GM12878 (cell line): ENCODE results near the gene TAS2R4. TPM values are rescaled to one million over a fixed set of nuclear protein-coding genes. Genes with fewer than 3 reads are reported as not detected.

Source experiments
- ATAC-seq: fragments of 200-7000 bp; cut with Tn5 transposase; 3 replicates; pipeline ENCODE4 v1.9.1; 2020; ENCODE audit warnings: mild to moderate bottlenecking, moderate library complexity
- BruUV-seq: library from RNA; stranded (reverse); fragments of 400-500 nt; replicated peaks from 2 replicates; lab custom pipeline; 2021; lab: Mats Ljungman, UMichigan
- CTCF ChIA-PET: fragments of 300-600 bp; sonication (Branson Sonifier 250); formaldehyde crosslinking; extraction: SDS; loops from one replicate; lab custom pipeline; 2021; ENCODE audit warnings: inconsistent platforms; lab: Yijun Ruan, JAX
- POLR2A ChIA-PET: fragments of 350-600 bp; formaldehyde crosslinking; extraction: SDS; loops from one replicate; lab custom pipeline; 2021; ENCODE audit warnings: inconsistent platforms; lab: Charles Lee
- RAD21 ChIA-PET: fragments of 300-600 bp; sonication (Branson Sonifier 250); formaldehyde crosslinking; loops from one replicate; lab custom pipeline; 2023; ENCODE audit warnings: antibody characterized with exemption; ENCODE audit not compliant: unreplicated experiment; lab: Charles Lee
- SMC1A ChIA-PET: fragments of 300-600 bp; sonication (Branson Sonifier 250); formaldehyde crosslinking; loops from one replicate; lab custom pipeline; 2023; ENCODE audit not compliant: unreplicated experiment, uncharacterized antibody; lab: Charles Lee
- DNase-seq: peaks from one replicate; pipeline ENCODE4 v3.0.0-alpha.2; 2011; ENCODE audit warnings: low read depth, low spot score
- FAIRE-seq: peaks from 3 replicates; lab custom pipeline; 2011; peaks lifted over from hg19 to GRCh38; lab: Jason Lieb, UNC
- H2AFZ ChIP-seq: 2 replicates; pipeline ENCODE4 v1.6.0; 2011; ENCODE audit warnings: low read depth, low read length, control low read depth; ENCODE audit not compliant: control insufficient read depth
- H3K27ac ChIP-seq: 2 replicates; pipeline ENCODE4 v1.5.1; 2011; ENCODE audit warnings: control low read depth; ENCODE audit not compliant: control insufficient read depth, insufficient read depth
- H3K27me3 ChIP-seq, 2 experiments: replicated peaks in 1 of 2; 2 replicates each; pipeline versions ENCODE4 v1.6.0 to v1.6.1; 2011; ENCODE audit warnings: low read length in 1 of 2; ENCODE audit not compliant: control insufficient read depth in 2 of 2, insufficient read depth in 2 of 2
- H3K36me3 ChIP-seq, 2 experiments: 2 replicates each; pipeline ENCODE4 v1.5.1; 2011; ENCODE audit warnings: low read length in 1 of 2; ENCODE audit not compliant: control insufficient read depth in 2 of 2, insufficient read depth in 2 of 2
- H3K4me1 ChIP-seq: 2 replicates; pipeline ENCODE4 v1.6.1; 2011; ENCODE audit warnings: mild to moderate bottlenecking, low read length, moderate library complexity, mixed read lengths; ENCODE audit not compliant: control insufficient read depth, insufficient read depth
- H3K4me2 ChIP-seq: 2 replicates; pipeline ENCODE4 v1.6.0; 2011; ENCODE audit warnings: control low read depth; ENCODE audit not compliant: control insufficient read depth, insufficient read depth
- H3K4me3 ChIP-seq: fragments of 200-600 bp; sonication (generic); 2 replicates; pipeline ENCODE4 v1.5.1; 2016
- H3K79me2 ChIP-seq: 2 replicates; pipeline ENCODE4 v1.6.0; 2011; ENCODE audit warnings: low read length; ENCODE audit not compliant: control insufficient read depth, insufficient read depth
- H3K9ac ChIP-seq: 2 replicates; pipeline ENCODE4 v1.8.0; 2011; ENCODE audit warnings: low read length, control low read depth, mixed read lengths; ENCODE audit not compliant: control insufficient read depth, insufficient read depth
- H3K9me3 ChIP-seq: replicated peaks from 3 replicates; pipeline ENCODE4 v1.5.1; 2011; ENCODE audit warnings: mild to moderate bottlenecking, low read length; ENCODE audit not compliant: control insufficient read depth, insufficient read depth
- H4K20me1 ChIP-seq: 2 replicates; pipeline ENCODE4 v1.6.0; 2011; ENCODE audit not compliant: control insufficient read depth, insufficient read depth
- MTA3 ChIP-seq: IDR thresholded peaks from 2 replicates; pipeline ENCODE4 v1.6.1; 2012; ENCODE audit warnings: low read length, inconsistent platforms, borderline replicate concordance
- RAD21 ChIP-seq: IDR thresholded peaks from 2 replicates; pipeline ENCODE4 v1.6.1; 2011; ENCODE audit warnings: mild to moderate bottlenecking, low read depth, low read length, moderate library complexity; ENCODE audit not compliant: insufficient read depth
- WGBS: methylation state at CpG from one replicate; pipeline ENCODE4 v1.1.6; 2016; ENCODE audit warnings: low lambda C conversion rate; ENCODE audit not compliant: insufficient replicate concordance, insufficient coverage; ENCODE audit errors: missing lambda C conversion rate; 5-methylcytosine and 5-hydroxymethylcytosine counted together
- in situ Hi-C: fragments of 300-500 bp; cut with MboI; formaldehyde crosslinking; loops from 9 replicates; pipeline ENCODE4 v1.14.3; 2018; ENCODE audit warnings: mixed read lengths
- intact Hi-C: fragments of 100-400 bp; cut with micrococcal nuclease; formaldehyde crosslinking; loops from one replicate; pipeline ENCODE4 v1.14.2; 2022; ENCODE audit not compliant: unreplicated experiment
- polyA plus RNA-seq, 11 experiments: library from polyadenylated mRNA; depleted of rRNA in 4 of 11; unstranded in 6 of 11; stranded (reverse) in 5 of 11; fragments of >200 nt; fragmentation: Nextera tagmentation in 4 of 11; fragmentation: Illumina TruSeq in 1 of 11; extraction: Ambion mirVana in 4 of 11; extraction: Trizol in 1 of 11; gene quantifications; 1 replicate in 1 of 11; 2 replicates in 10 of 11; pipeline versions ENCODE4 v1.2.1 to v1.2.3, GENCODE V29; 2011 to 2016; ENCODE audit warnings: inconsistent platforms in 2 of 11, missing spikeins in 2 of 11, low read depth in 1 of 11
- total RNA-seq, 4 experiments: library from RNA; depleted of rRNA in 3 of 4; stranded (reverse); fragments of >200 nt in 3 of 4; fragmentation: Illumina TruSeq in 1 of 4; extraction: Trizol in 1 of 4; gene quantifications; 2 replicates each; pipeline versions ENCODE4 v1.2.1 to v1.2.3, GENCODE V29; 2013 to 2021
- TF ChIP-seq, protein P1 (sequence below): fragments of 450-650 bp; IDR thresholded peaks from 2 replicates; pipeline ENCODE4 v1.6.1; 2016; ENCODE audit warnings: mild to moderate bottlenecking
- TF ChIP-seq, protein P2 (sequence below), 3 experiments: IDR thresholded peaks in 2 of 3; conservative IDR thresholded peaks in 1 of 3; 2 replicates each; pipeline ENCODE4 v1.5.1; 2011; ENCODE audit warnings: low read depth in 3 of 3, low read length in 3 of 3, mild to moderate bottlenecking in 3 of 3, control low read depth in 2 of 3, moderate library complexity in 2 of 3, inconsistent platforms in 1 of 3, mixed read lengths in 1 of 3; ENCODE audit not compliant: control insufficient read depth in 2 of 3, insufficient read depth in 1 of 3; ENCODE audit errors: extremely low read depth in 1 of 3
- TF ChIP-seq, protein P3 (sequence below): fragments of 450-650 bp; IDR thresholded peaks from 2 replicates; pipeline ENCODE4 v1.6.1; 2017; ENCODE audit warnings: mild to moderate bottlenecking, moderate library complexity

The TAS2R4 gene
- total and polyA plus RNA-seq, 10 of the 15 experiments (the other 5 are each of a cell fraction or from before 2014, with no cell fraction given): 0.04 to 0.90 (median 0.40) TPM; not detected in 1

DNA sequence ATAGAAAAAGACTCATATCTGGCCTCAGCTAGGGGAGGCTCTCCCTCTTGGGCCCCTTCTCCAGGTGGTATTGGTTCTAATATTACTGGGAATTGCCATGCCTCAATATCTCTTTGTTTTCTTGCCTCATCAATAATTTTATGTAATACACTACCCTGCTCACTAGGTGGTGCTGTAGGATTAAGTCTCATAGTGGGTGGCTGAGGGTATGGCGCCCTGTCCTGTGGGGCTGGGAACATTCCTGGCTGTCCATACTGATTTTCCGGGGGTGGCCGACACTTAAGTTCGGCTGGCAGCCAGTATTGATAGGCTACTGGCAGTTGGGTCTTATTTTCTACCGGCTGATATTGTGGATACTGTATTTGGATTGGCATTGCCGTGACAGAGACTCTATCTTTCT, 21.5 kb upstream of the TAS2R4 start:
- no peak overlapping the region for H3K27ac ChIP-seq
- TF ChIP-seq, protein P1, sequence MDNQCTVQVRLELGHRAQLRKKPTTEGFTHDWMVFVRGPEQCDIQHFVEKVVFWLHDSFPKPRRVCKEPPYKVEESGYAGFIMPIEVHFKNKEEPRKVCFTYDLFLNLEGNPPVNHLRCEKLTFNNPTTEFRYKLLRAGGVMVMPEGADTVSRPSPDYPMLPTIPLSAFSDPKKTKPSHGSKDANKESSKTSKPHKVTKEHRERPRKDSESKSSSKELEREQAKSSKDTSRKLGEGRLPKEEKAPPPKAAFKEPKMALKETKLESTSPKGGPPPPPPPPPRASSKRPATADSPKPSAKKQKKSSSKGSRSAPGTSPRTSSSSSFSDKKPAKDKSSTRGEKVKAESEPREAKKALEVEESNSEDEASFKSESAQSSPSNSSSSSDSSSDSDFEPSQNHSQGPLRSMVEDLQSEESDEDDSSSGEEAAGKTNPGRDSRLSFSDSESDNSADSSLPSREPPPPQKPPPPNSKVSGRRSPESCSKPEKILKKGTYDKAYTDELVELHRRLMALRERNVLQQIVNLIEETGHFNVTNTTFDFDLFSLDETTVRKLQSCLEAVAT: no peak
- TF ChIP-seq MTA3: no peak
- TF ChIP-seq, protein P2, sequence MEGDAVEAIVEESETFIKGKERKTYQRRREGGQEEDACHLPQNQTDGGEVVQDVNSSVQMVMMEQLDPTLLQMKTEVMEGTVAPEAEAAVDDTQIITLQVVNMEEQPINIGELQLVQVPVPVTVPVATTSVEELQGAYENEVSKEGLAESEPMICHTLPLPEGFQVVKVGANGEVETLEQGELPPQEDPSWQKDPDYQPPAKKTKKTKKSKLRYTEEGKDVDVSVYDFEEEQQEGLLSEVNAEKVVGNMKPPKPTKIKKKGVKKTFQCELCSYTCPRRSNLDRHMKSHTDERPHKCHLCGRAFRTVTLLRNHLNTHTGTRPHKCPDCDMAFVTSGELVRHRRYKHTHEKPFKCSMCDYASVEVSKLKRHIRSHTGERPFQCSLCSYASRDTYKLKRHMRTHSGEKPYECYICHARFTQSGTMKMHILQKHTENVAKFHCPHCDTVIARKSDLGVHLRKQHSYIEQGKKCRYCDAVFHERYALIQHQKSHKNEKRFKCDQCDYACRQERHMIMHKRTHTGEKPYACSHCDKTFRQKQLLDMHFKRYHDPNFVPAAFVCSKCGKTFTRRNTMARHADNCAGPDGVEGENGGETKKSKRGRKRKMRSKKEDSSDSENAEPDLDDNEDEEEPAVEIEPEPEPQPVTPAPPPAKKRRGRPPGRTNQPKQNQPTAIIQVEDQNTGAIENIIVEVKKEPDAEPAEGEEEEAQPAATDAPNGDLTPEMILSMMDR (IDR thresholded peaks at IDR 0.05 in 2 of 3, conservative IDR thresholded peaks at IDR 0.05 in 1 of 3; ENCODE audit: control insufficient read depth in 2 of 3, extremely low read depth in 1 of 3, insufficient read depth in 1 of 3, low read depth in 3 of 3, low read length in 3 of 3): peak; percentile 43 to 49 (median 47); a peak in 5 of 6 replicates
- TF ChIP-seq, protein P3, sequence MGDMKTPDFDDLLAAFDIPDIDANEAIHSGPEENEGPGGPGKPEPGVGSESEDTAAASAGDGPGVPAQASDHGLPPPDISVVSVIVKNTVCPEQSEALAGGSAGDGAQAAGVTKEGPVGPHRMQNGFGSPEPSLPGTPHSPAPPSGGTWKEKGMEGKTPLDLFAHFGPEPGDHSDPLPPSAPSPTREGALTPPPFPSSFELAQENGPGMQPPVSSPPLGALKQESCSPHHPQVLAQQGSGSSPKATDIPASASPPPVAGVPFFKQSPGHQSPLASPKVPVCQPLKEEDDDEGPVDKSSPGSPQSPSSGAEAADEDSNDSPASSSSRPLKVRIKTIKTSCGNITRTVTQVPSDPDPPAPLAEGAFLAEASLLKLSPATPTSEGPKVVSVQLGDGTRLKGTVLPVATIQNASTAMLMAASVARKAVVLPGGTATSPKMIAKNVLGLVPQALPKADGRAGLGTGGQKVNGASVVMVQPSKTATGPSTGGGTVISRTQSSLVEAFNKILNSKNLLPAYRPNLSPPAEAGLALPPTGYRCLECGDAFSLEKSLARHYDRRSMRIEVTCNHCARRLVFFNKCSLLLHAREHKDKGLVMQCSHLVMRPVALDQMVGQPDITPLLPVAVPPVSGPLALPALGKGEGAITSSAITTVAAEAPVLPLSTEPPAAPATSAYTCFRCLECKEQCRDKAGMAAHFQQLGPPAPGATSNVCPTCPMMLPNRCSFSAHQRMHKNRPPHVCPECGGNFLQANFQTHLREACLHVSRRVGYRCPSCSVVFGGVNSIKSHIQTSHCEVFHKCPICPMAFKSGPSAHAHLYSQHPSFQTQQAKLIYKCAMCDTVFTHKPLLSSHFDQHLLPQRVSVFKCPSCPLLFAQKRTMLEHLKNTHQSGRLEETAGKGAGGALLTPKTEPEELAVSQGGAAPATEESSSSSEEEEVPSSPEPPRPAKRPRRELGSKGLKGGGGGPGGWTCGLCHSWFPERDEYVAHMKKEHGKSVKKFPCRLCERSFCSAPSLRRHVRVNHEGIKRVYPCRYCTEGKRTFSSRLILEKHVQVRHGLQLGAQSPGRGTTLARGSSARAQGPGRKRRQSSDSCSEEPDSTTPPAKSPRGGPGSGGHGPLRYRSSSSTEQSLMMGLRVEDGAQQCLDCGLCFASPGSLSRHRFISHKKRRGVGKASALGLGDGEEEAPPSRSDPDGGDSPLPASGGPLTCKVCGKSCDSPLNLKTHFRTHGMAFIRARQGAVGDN: no peak
- peak; percentile 55 for TF ChIP-seq RAD21
- TF ChIP-seq, all 136 proteins: peak for 2
- ChIA-PET CTCF (interaction anchor here (1.5 to 2.2 kb wide), 3 partner anchors 16 to 34 kb away, joined by 3 to 8 read pairs (median 7); partner anchors contain the start of gene SSBP1), POLR2A (no interaction called here), SMC1A (no interaction called here), RAD21 (no interaction called here)
- Histone ChIP-seq H3K36me3 (peaks cover 4 to 10% of the 10 kb centered on the region in 2 experiments; a peak in 3 of 4 replicates), H4K20me1 (no peaks in the 10 kb centered on the region), H3K9ac (no peak overlapping the region), H3K27me3 (no peaks in the 10 kb centered on the region), H3K4me3 (no peak overlapping the region), H3K4me2 (no peak overlapping the region), H3K9me3 (peaks cover 23% of the 10 kb centered on the region), H3K79me2 (no peaks in the 10 kb centered on the region), H3K4me1 (no peaks in the 10 kb centered on the region), H2AFZ (no peak overlapping the region)
- peak; percentile 69 for ATAC-seq
- WGBS: 82% methylated on average over 6 of the region's 6 CpGs
- intact Hi-C loops (no loop called here), in situ Hi-C loops (no loop called here)
- no peak for FAIRE-seq
- no peak for DNase-seq
- no TSS peak for BruUV-seq
